MCF 10A (cell line): Measurements from ENCODE around the gene UBN2. TPM values are rescaled to one million over a fixed set of nuclear protein-coding genes. Genes with fewer than 3 reads are reported as not detected.
"Not testable (repeated sequence)": the region's sequence is repeated elsewhere in the genome, so short reads cannot be mapped to it uniquely, and the experiment has no call there.

Source experiments
- BruUV-seq: library from RNA; stranded (reverse); fragments of 400-500 nt; replicated peaks from 2 replicates; lab custom pipeline; 2021; lab: Mats Ljungman, UMichigan
- CTCF ChIA-PET: fragments of 300-600 bp; sonication (Branson Sonifier 250); formaldehyde crosslinking; extraction: SDS; loops from one replicate; lab custom pipeline; 2021; ENCODE audit warnings: antibody characterized with exemption, inconsistent platforms; lab: Yijun Ruan, JAX
- POLR2A ChIA-PET: fragments of 300-600, 350-650 bp; sonication (Branson Sonifier 250); formaldehyde crosslinking; extraction: SDS; loops from one replicate; lab custom pipeline; 2020; ENCODE audit warnings: antibody characterized with exemption, inconsistent platforms; lab: Yijun Ruan, JAX
- DNase-seq: peaks from one replicate; pipeline ENCODE4 v3.0.0-alpha.2; 2018; ENCODE audit not compliant: unreplicated experiment
- H3K27ac Mint-ChIP-seq: one replicate; pipeline ENCODE4 v1.8.0; 2022; ENCODE audit warnings: mild to moderate bottlenecking, low read depth, mixed read lengths; ENCODE audit not compliant: unreplicated experiment
- H3K27me3 Mint-ChIP-seq: one replicate; pipeline ENCODE4 v1.8.0; 2022; ENCODE audit warnings: mixed read lengths; ENCODE audit not compliant: insufficient read depth, unreplicated experiment
- H3K36me3 Mint-ChIP-seq: one replicate; pipeline ENCODE4 v1.8.0; 2022; ENCODE audit warnings: mild to moderate bottlenecking, moderate library complexity, mixed read lengths; ENCODE audit not compliant: insufficient read depth, unreplicated experiment
- H3K4me1 Mint-ChIP-seq: one replicate; pipeline ENCODE4 v1.8.0; 2022; ENCODE audit warnings: mixed read lengths; ENCODE audit not compliant: insufficient read depth, unreplicated experiment
- H3K4me3 Mint-ChIP-seq: one replicate; pipeline ENCODE4 v1.8.0; 2022; ENCODE audit warnings: mild to moderate bottlenecking, moderate library complexity, mixed read lengths; ENCODE audit not compliant: unreplicated experiment
- H3K9me3 Mint-ChIP-seq: one replicate; pipeline ENCODE4 v1.8.0; 2022; ENCODE audit warnings: mixed read lengths; ENCODE audit not compliant: unreplicated experiment
- CTCF ChIP-seq: fragments of 200-600 bp; IDR thresholded peaks from one replicate; pipeline ENCODE4 v1.8.0; 2022; ENCODE audit warnings: antibody characterized with exemption, mild to moderate bottlenecking; ENCODE audit not compliant: unreplicated experiment
- intact Hi-C: fragments of 100-400 bp; cut with micrococcal nuclease; formaldehyde crosslinking; loops from 2 replicates; pipeline ENCODE4 v1.14.1; 2022
- total RNA-seq: library from RNA; stranded (reverse); gene quantifications from 2 replicates; pipeline ENCODE4 v1.2.3, GENCODE V29; 2022

UBN2 gene
- total RNA-seq, 1 experiment from 2014 or later = 18.7 TPM

- intact Hi-C loops = no loop called here
- ChIA-PET CTCF (no interaction called here), POLR2A (interaction anchor here (1.6 kb wide), 1 partner anchor 11 kb away, joined by 3 read pairs; no protein-coding TSS in a partner anchor)
- H3K9me3 Mint-ChIP-seq = no peaks in the 10 kb centered on the region
- no peak for DNase-seq
- no peaks in the 10 kb centered on the region for H3K27me3 Mint-ChIP-seq
- H3K27ac Mint-ChIP-seq = no peak overlapping the region
- no peak for TF ChIP-seq CTCF
- no peaks in the 10 kb centered on the region for H3K4me1 Mint-ChIP-seq
- H3K36me3 Mint-ChIP-seq = no peaks in the 10 kb centered on the region
- H3K4me3 Mint-ChIP-seq = no peak overlapping the region
- BruUV-seq = no TSS peak
Measured at GRCh38 chr7:139218173-139218572, 12.9 kb upstream of the UBN2 start.

- no TSS peak for BruUV-seq
Measured at GRCh38 chr7:139224219-139224618, 6.8 kb upstream of the UBN2 start.

GRCh38 chr7:139224836-139225235 is 6.2 kb upstream of the UBN2 start:
- CTCF ChIA-PET = interaction anchor here (0.6 kb wide), 1 partner anchor 236 kb away, joined by 3 read pairs; no protein-coding TSS in a partner anchor
- H3K4me1 Mint-ChIP-seq, H3K4me3 Mint-ChIP-seq, intact Hi-C loops, H3K27ac Mint-ChIP-seq, POLR2A ChIA-PET, BruUV-seq, DNase-seq, H3K27me3 Mint-ChIP-seq, H3K36me3 Mint-ChIP-seq, H3K9me3 Mint-ChIP-seq: not testable (repeated sequence)

More at GRCh38 chr7:139224219-139224618, 6.8 kb upstream of the UBN2 start:
- Mint-ChIP-seq H3K9me3 (no peaks in the 10 kb centered on the region), H3K27ac (no peak overlapping the region), H3K27me3 (no peaks in the 10 kb centered on the region), H3K4me3 (no peak overlapping the region), H3K36me3 (peaks cover 7% of the 10 kb centered on the region), H3K4me1 (no peaks in the 10 kb centered on the region)
- intact Hi-C loops = no loop called here
- CTCF ChIA-PET = no interaction called here
- no peak for TF ChIP-seq CTCF
- POLR2A ChIA-PET = no interaction called here
- no peak for DNase-seq

GRCh38 chr7:139225286-139226157 is 5.5 kb upstream of the UBN2 start:
- CTCF ChIA-PET, H3K27ac Mint-ChIP-seq, DNase-seq, H3K4me1 Mint-ChIP-seq, H3K4me3 Mint-ChIP-seq, H3K9me3 Mint-ChIP-seq, POLR2A ChIA-PET, BruUV-seq, H3K36me3 Mint-ChIP-seq, intact Hi-C loops, H3K27me3 Mint-ChIP-seq: not testable (repeated sequence)

- H3K9me3 Mint-ChIP-seq, intact Hi-C loops, H3K4me3 Mint-ChIP-seq, DNase-seq, H3K27ac Mint-ChIP-seq, BruUV-seq, H3K4me1 Mint-ChIP-seq, POLR2A ChIA-PET, H3K27me3 Mint-ChIP-seq, CTCF ChIA-PET: not testable (repeated sequence)
- H3K36me3 Mint-ChIP-seq = peaks cover 11% of the 10 kb centered on the region
Measured at GRCh38 chr7:139226158-139226515, 4.9 kb upstream of the UBN2 start.

- CTCF ChIA-PET = interaction anchor here (0.8 kb wide), 1 partner anchor 1098 kb away, joined by 4 read pairs; no protein-coding TSS in a partner anchor
- H3K36me3 Mint-ChIP-seq = peaks cover 14% of the 10 kb centered on the region
- H3K4me1 Mint-ChIP-seq, POLR2A ChIA-PET, H3K27ac Mint-ChIP-seq, H3K9me3 Mint-ChIP-seq, intact Hi-C loops, H3K4me3 Mint-ChIP-seq, H3K27me3 Mint-ChIP-seq, DNase-seq, BruUV-seq: not testable (repeated sequence)
Measured at GRCh38 chr7:139226988-139227488, 4.0 kb upstream of the UBN2 start.
